ENCODE measurements around the gene MACROD2. TPM values are rescaled to one million over a fixed set of nuclear protein-coding genes. Genes with fewer than 3 reads are reported as not detected.
"Not testable (repeated sequence)": the region's sequence is repeated elsewhere in the genome, so short reads cannot be mapped to it uniquely, and the experiment has no call there.

The MACROD2 gene
- total RNA-seq, 1 experiment from 2014 or later: 2.3 TPM

GRCh38 chr20:15327123-15327522 lies 1331.8 kb downstream of the MACROD2 start:
- DNase-seq (ENCODE audit: low spot score): no peak

- no peak for DNase-seq (ENCODE audit: low spot score)
Observed at GRCh38 chr20:15328084-15328483, 1332.8 kb downstream of the MACROD2 start.

GRCh38 chr20:15332711-15333160 lies 1337.4 kb downstream of the MACROD2 start:
- DNase-seq (ENCODE audit: low spot score): no peak

- DNase-seq (ENCODE audit: low spot score): no peak
Observed at GRCh38 chr20:15333170-15333569, 1337.9 kb downstream of the MACROD2 start.

GRCh38 chr20:15336011-15336410 lies 1340.7 kb downstream of the MACROD2 start:
- DNase-seq (ENCODE audit: low spot score): no peak

GRCh38 chr20:15336536-15336935 lies 1341.2 kb downstream of the MACROD2 start:
- no peak for DNase-seq (ENCODE audit: low spot score)

GRCh38 chr20:15339264-15339663 lies 1343.9 kb downstream of the MACROD2 start:
- DNase-seq (ENCODE audit: low spot score): no peak

- no peak for DNase-seq (ENCODE audit: low spot score)
Observed at GRCh38 chr20:15342991-15343523, 1347.7 kb downstream of the MACROD2 start.

GRCh38 chr20:15345287-15345686 lies 1350.0 kb downstream of the MACROD2 start:
- DNase-seq (ENCODE audit: low spot score): no peak

- DNase-seq (ENCODE audit: low spot score): no peak
Observed at GRCh38 chr20:15346657-15347280, 1351.5 kb downstream of the MACROD2 start.

- no peak for DNase-seq (ENCODE audit: low spot score)
Observed at GRCh38 chr20:15359056-15359455, 1363.7 kb downstream of the MACROD2 start.

- DNase-seq (ENCODE audit: low spot score): no peak
Observed at GRCh38 chr20:15362849-15363248, 1367.5 kb downstream of the MACROD2 start.

GRCh38 chr20:15364781-15365180 lies 1369.5 kb downstream of the MACROD2 start:
- no peak for DNase-seq (ENCODE audit: low spot score)

GRCh38 chr20:15370370-15370769 lies 1375.1 kb downstream of the MACROD2 start:
- DNase-seq (ENCODE audit: low spot score): no peak

- no peak for DNase-seq (ENCODE audit: low spot score)
Observed at GRCh38 chr20:15374682-15375081, 1379.4 kb downstream of the MACROD2 start.

- DNase-seq (ENCODE audit: low spot score): no peak
Observed at GRCh38 chr20:15375836-15376235, 1380.5 kb downstream of the MACROD2 start.

GRCh38 chr20:15377603-15378002 lies 1382.3 kb downstream of the MACROD2 start:
- DNase-seq (ENCODE audit: low spot score): not testable (repeated sequence)

GRCh38 chr20:15378151-15378550 lies 1382.8 kb downstream of the MACROD2 start:
- no peak for DNase-seq (ENCODE audit: low spot score)

GRCh38 chr20:15379681-15380296 lies 1384.5 kb downstream of the MACROD2 start:
- DNase-seq (ENCODE audit: low spot score): no peak

- DNase-seq (ENCODE audit: low spot score): no peak
Observed at GRCh38 chr20:15380770-15381169, 1385.5 kb downstream of the MACROD2 start.

GRCh38 chr20:15387228-15387627 lies 1391.9 kb downstream of the MACROD2 start:
- no peak for DNase-seq (ENCODE audit: low spot score)

- DNase-seq (ENCODE audit: low spot score): no peak
Observed at GRCh38 chr20:15395457-15395856, 1400.1 kb downstream of the MACROD2 start.

- DNase-seq (ENCODE audit: low spot score): no peak
Observed at GRCh38 chr20:15396026-15396425, 1400.7 kb downstream of the MACROD2 start.

Data from HT-29 (cell line).